ENCODE results near the gene IKBKE.

- TF ChIP-seq, protein P1, sequence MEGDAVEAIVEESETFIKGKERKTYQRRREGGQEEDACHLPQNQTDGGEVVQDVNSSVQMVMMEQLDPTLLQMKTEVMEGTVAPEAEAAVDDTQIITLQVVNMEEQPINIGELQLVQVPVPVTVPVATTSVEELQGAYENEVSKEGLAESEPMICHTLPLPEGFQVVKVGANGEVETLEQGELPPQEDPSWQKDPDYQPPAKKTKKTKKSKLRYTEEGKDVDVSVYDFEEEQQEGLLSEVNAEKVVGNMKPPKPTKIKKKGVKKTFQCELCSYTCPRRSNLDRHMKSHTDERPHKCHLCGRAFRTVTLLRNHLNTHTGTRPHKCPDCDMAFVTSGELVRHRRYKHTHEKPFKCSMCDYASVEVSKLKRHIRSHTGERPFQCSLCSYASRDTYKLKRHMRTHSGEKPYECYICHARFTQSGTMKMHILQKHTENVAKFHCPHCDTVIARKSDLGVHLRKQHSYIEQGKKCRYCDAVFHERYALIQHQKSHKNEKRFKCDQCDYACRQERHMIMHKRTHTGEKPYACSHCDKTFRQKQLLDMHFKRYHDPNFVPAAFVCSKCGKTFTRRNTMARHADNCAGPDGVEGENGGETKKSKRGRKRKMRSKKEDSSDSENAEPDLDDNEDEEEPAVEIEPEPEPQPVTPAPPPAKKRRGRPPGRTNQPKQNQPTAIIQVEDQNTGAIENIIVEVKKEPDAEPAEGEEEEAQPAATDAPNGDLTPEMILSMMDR (conservative IDR thresholded peaks at IDR 0.05; ENCODE audit: low read length), result no peak
- no peak for TF ChIP-seq EZH2phosphoT487 (IDR thresholded peaks at IDR 0.05; ENCODE audit: borderline replicate concordance)
Measured at GRCh38 chr1:206497363-206497762, 27.1 kb downstream of the IKBKE start.
